Sigmoid colon (tissue), 7 donors: ENCODE data around the gene FAM131C. TPM values are rescaled to one million over a fixed set of nuclear protein-coding genes. Genes with fewer than 3 reads are reported as not detected.
"Not testable (repeated sequence)": the region's sequence is repeated elsewhere in the genome, so short reads cannot be mapped to it uniquely, and the experiment has no call there.

Experiments
- DNase-seq: peaks from one replicate; pipeline ENCODE4 v3.0.0-alpha.2; 2019
- H3K27ac ChIP-seq, 4 donors: fragments of 200-600 bp; sonication (generic); one replicate each; pipeline ENCODE4 v1.5.1; 2016 to 2019; ENCODE audit warnings: mild to moderate bottlenecking in 1 of 4
- H3K27me3 ChIP-seq, 3 donors: fragments of 200-600 bp; sonication (generic); one replicate each; pipeline ENCODE4 v1.5.1; 2019; ENCODE audit warnings: mild to moderate bottlenecking in 1 of 3
- H3K36me3 ChIP-seq, 4 donors: fragments of 200-600 bp; sonication (generic); one replicate each; pipeline ENCODE4 v1.5.1; 2016 to 2019
- H3K4me1 ChIP-seq, 4 donors: fragments of 200-600 bp; sonication (generic); one replicate each; pipeline ENCODE4 v1.5.1; 2017 to 2019
- H3K4me3 ChIP-seq, 4 donors: fragments of 200-600 bp; sonication (generic); one replicate each; pipeline ENCODE4 v1.5.1; 2017 to 2019; ENCODE audit warnings: mild to moderate bottlenecking in 2 of 4, moderate library complexity in 1 of 4
- H3K9me3 ChIP-seq, 4 donors: fragments of 200-600 bp in 3 of 4; sonication (generic) in 3 of 4; one replicate each; pipeline versions ENCODE4 v1.5.1 to v1.6.1; 2013 to 2019
- CTCF ChIP-seq, 4 experiments: fragments of 450-650 bp in 3 of 4; fragments of 200-600 bp in 1 of 4; IDR thresholded peaks; one replicate each; pipeline ENCODE4 v1.5.1; 2016 to 2019; ENCODE audit warnings: antibody characterized with exemption in 4 of 4, mild to moderate bottlenecking in 3 of 4, moderate library complexity in 2 of 4
- EP300 ChIP-seq, 4 donors: sonication (generic); formaldehyde crosslinking; IDR thresholded peaks; one replicate each; pipeline ENCODE4 v1.6.1; 2017; ENCODE audit warnings: antibody characterized with exemption in 4 of 4
- POLR2A ChIP-seq, 2 donors: fragments of 450-650 bp; IDR thresholded peaks; one replicate each; pipeline ENCODE4 v1.6.1; 2016; ENCODE audit warnings: antibody characterized with exemption in 2 of 2, mild to moderate bottlenecking in 2 of 2, moderate library complexity in 2 of 2
- POLR2AphosphoS5 ChIP-seq, 4 donors: sonication (generic); formaldehyde crosslinking; IDR thresholded peaks; one replicate each; pipeline ENCODE4 v1.6.1; 2017; ENCODE audit warnings: antibody characterized with exemption in 4 of 4
- WGBS, 2 donors: extraction: QIAGEN DNeasy Blood & Tissue Kit; methylation state at CpG; one replicate each; pipeline ENCODE4 v1.1.7; 2013; 5-methylcytosine and 5-hydroxymethylcytosine counted together
- intact Hi-C: fragments of 100-400 bp; cut with DNase I; formaldehyde crosslinking; loops from one replicate; pipeline ENCODE4 v1.15.1; 2023
- polyA plus RNA-seq, 3 donors: library from polyadenylated mRNA; stranded (reverse); fragments of 200-250 nt; gene quantifications; one replicate each; pipeline ENCODE4 v1.2.3, GENCODE V29; 2013
- total RNA-seq, 4 donors: library from RNA; depleted of rRNA; stranded (reverse); fragments of >200 nt; gene quantifications; one replicate each; pipeline ENCODE4 v1.1.0, GENCODE V29; 2016
- donor health status: healthy with polysubstance abuse.
- donor health status: Bipolar disorder and iron deficiency.
- donor health status: healthy.

The FAM131C gene
- total and polyA plus RNA-seq, 7 donors = 0.12 to 0.81 TPM; not detected in 5

DNA sequence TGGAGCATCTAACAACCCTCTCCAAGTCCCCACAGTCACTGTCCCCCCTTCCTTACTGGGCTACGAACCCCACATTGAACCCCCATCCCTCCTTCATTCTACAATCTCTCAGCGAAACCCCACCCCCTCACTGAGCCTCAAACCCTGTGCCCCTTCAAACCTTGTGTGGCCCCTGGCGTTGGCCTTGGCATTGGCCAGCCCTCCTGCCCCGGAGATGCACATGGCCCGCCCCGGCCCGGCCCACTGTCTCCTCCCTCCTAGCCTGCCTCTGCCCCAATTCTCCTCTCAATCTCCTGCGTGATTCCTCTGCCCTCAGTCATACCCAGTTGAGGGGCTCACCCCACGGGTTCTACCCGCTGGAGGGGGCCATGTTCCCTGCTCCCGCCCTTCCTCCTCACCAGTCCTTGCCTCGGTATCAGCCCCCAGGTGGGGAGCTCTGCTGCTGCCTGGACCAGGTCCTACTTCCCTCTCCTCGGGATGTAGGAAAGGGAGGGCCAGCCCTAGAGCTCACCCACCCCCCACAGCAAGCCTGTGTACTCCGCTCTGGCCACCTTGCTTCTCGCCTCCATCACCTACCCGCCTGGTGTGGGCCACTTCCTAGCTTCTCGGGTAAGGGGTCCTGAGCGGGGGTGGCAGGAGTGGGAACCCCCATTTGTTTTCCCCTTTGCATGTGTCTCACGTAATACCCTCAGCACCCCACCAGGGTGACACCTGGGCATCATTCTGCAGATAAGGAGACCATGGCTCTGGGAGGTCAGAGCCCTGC, 45.0 kb downstream of the FAM131C start:
- no peak for TF ChIP-seq POLR2AphosphoS5 (IDR thresholded peaks at IDR 0.05)
- no peak for TF ChIP-seq POLR2A (IDR thresholded peaks at IDR 0.05)
- Histone ChIP-seq H3K27ac (no peak overlapping the region), H3K36me3 (no peaks in the 10 kb centered on the region), H3K4me3 (no peak overlapping the region), H3K4me1 (peaks cover 3 to 23% (median 18%) of the 10 kb centered on the region in 4 donors), H3K27me3 (no peaks in the 10 kb centered on the region), H3K9me3 (no peaks in the 10 kb centered on the region)
- 40 to 63% methylated on average over 19 of the region's 19 CpGs for WGBS, 2 donors
- DNase-seq = no peak
- intact Hi-C loops = no loop called here

DNA sequence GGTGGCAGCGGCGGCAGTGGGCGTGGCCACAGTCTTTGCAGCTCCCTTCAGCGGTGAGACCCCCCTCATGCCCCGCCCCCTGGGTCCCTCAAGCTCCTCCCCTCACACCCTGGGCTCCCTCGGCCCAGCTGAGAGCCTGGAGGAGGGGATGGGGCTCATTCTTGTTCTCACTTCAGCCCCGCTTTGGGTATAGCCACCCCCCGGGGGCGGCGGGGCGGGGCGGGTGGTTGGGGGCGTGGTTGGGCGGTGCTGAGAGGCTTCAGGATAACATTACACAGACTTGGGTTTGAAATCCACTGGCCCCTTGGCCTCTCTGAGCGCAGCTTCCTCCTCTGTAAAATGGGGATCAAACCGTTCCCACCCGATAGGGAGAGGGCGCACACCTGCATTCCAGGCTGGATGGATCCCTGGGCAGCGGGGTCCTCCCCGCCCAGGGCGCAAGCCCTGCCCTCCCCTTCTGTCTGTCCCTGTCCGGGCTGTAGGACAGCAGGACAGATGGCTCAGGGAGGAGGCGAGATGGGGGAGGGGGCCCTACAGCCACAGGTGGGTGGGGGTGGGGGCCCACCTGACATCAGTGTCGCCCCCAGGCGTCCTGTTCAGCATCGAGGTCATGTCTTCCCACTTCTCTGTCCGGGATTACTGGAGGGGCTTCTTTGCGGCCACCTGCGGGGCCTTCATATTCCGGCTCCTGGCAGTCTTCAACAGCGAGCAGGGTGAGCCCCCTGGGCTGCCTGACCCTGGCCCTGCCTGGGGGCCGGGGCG, 46.5 kb downstream of the FAM131C start:
- Histone ChIP-seq H3K9me3 (no peaks in the 10 kb centered on the region), H3K27ac (peak overlapping the region in 3 of 4 donors; percentile 47 to 65 (median 55))

DNA sequence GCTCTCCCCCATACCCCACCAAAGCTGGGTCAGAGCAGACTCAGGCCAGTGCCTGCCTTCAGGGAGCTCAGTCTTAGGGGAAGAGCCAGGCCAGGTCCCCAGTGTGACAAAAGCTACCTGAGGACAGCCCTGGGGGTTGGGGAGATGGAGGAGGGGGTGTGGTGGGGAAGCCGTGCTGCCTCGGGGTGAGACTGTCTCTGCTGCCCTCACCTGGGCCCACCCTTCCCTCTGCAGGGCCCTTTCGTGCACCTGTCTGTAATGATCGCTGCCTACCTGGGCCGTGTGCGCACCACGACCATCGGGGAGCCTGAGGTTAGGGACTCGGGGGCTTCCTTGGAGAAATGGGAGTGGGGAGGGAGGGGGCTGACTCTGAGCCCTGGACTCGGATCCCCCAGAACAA, 47.1 kb downstream of the FAM131C start:
- Histone ChIP-seq H3K27ac (peak overlapping the region in 3 of 4 donors; percentile 4 to 65 (median 47)), H3K4me3 (peak overlapping the region in 3 of 4 donors; percentile 16 to 45 (median 36)), H3K4me1 (peaks cover 3 to 22% (median 17%) of the 10 kb centered on the region in 4 donors)
- intact Hi-C loops, DNase-seq, H3K9me3 ChIP-seq, H3K36me3 ChIP-seq, H3K27me3 ChIP-seq: not testable (repeated sequence)
- 22 to 30% methylated on average over 9 of the region's 10 CpGs for WGBS, 2 donors

More for the DNA sequence above, 46.5 kb downstream of the FAM131C start:
- 8 to 12% methylated on average over 33 of the region's 33 CpGs for WGBS, 2 donors
- H3K4me1 ChIP-seq = peaks cover 3 to 16% (median 12%) of the 10 kb centered on the region in 4 donors
- intact Hi-C loops = no loop called here
- DNase-seq = no peak
- peak overlapping the region; percentile 6 to 45 (median 26) for H3K4me3 ChIP-seq
- no peaks in the 10 kb centered on the region for H3K27me3 ChIP-seq
- TF ChIP-seq POLR2AphosphoS5 (IDR thresholded peaks at IDR 0.05) (peak in 2 of 4 donors; percentile 16 to 24), POLR2A (IDR thresholded peaks at IDR 0.05) (no peak)
- H3K36me3 ChIP-seq = no peaks in the 10 kb centered on the region

- H3K27me3 ChIP-seq = no peaks in the 10 kb centered on the region
- WGBS, 2 donors = 68 to 77% methylated on average over 7 of the region's 7 CpGs
- TF ChIP-seq EP300 (IDR thresholded peaks at IDR 0.05) = no peak
- TF ChIP-seq POLR2A (IDR thresholded peaks at IDR 0.05) = no peak
- no peak for TF ChIP-seq POLR2AphosphoS5 (IDR thresholded peaks at IDR 0.05)
- TF ChIP-seq CTCF (IDR thresholded peaks at IDR 0.05) = no peak
- no peak for DNase-seq
- H3K9me3 ChIP-seq = no peaks in the 10 kb centered on the region
- no peaks in the 10 kb centered on the region for H3K36me3 ChIP-seq
- peaks cover 6 to 51% (median 42%) of the 10 kb centered on the region in 4 donors for H3K4me1 ChIP-seq
- no peak overlapping the region for H3K4me3 ChIP-seq
- no peak overlapping the region for H3K27ac ChIP-seq
- intact Hi-C loops = no loop called here
Observed at GRCh38 chr1:16023050-16023653, 50.3 kb downstream of the FAM131C start.

- no peak for DNase-seq
- H3K27ac ChIP-seq = peak overlapping the region in 2 of 4 donors; percentile 94
- TF ChIP-seq EP300 (IDR thresholded peaks at IDR 0.05) = no peak
- TF ChIP-seq POLR2A (IDR thresholded peaks at IDR 0.05) = no peak
- TF ChIP-seq POLR2AphosphoS5 (IDR thresholded peaks at IDR 0.05) = no peak
- TF ChIP-seq CTCF (IDR thresholded peaks at IDR 0.05) = no peak
- no peaks in the 10 kb centered on the region for H3K9me3 ChIP-seq
- H3K4me1 ChIP-seq = peaks cover 6 to 58% (median 45%) of the 10 kb centered on the region in 4 donors
- H3K27me3 ChIP-seq = no peaks in the 10 kb centered on the region
- no peak overlapping the region for H3K4me3 ChIP-seq
- no peaks in the 10 kb centered on the region for H3K36me3 ChIP-seq
- intact Hi-C loops = no loop called here
- 79 to 85% methylated on average over 11 of the region's 11 CpGs for WGBS, 2 donors
Observed at GRCh38 chr1:16022393-16022792, 51.1 kb downstream of the FAM131C start.

GRCh38 chr1:16021681-16022080, 51.8 kb downstream of the FAM131C start, which contains the start of gene CLCNKA:
CLCNKA (plus strand) TSS chr1:16022036; CDS start chr1:16022620, 584 bp downstream.
- intact Hi-C loops = no loop called here
- no peaks in the 10 kb centered on the region for H3K36me3 ChIP-seq
- TF ChIP-seq POLR2A (IDR thresholded peaks at IDR 0.05) (no peak), CTCF (IDR thresholded peaks at IDR 0.05) (no peak), EP300 (IDR thresholded peaks at IDR 0.05) (no peak), POLR2AphosphoS5 (IDR thresholded peaks at IDR 0.05) (no peak)
- 20 to 53% methylated on average over 6 of the region's 6 CpGs for WGBS, 2 donors
- no peaks in the 10 kb centered on the region for H3K9me3 ChIP-seq
- peak within 1 kb of the TSS; percentile 92 to 94 (median 94) for H3K27ac ChIP-seq
- no peak within 1 kb of the TSS for H3K4me3 ChIP-seq
- H3K27me3 ChIP-seq = no peaks in the 10 kb centered on the region
- DNase-seq = no peak
- peaks cover 3 to 55% (median 42%) of the 10 kb centered on the region in 4 donors for H3K4me1 ChIP-seq

GRCh38 chr1:16020878-16021277, 52.6 kb downstream of the FAM131C start:
- intact Hi-C loops, H3K9me3 ChIP-seq, DNase-seq, H3K27me3 ChIP-seq, H3K4me3 ChIP-seq, H3K36me3 ChIP-seq: not testable (repeated sequence)
- H3K4me1 ChIP-seq = peaks cover 3 to 59% (median 44%) of the 10 kb centered on the region in 4 donors
- 81 to 83% methylated on average over 9 of the region's 9 CpGs for WGBS, 2 donors
- peak overlapping the region; percentile 92 to 94 (median 94) for H3K27ac ChIP-seq
